Neural crest cell (in vitro differentiated cells): ENCODE measurements around the gene ATP2A2. TPM values are rescaled to one million over a fixed set of nuclear protein-coding genes. Genes with fewer than 3 reads are reported as not detected.

ENCODE experiments used
- DNase-seq: peaks from one replicate; pipeline ENCODE4 v3.0.0; 2021; ENCODE audit warnings: low read depth, mixed read lengths, low spot score
- H3K27ac Mint-ChIP-seq: one replicate; pipeline ENCODE4 v1.8.0; 2021; ENCODE audit warnings: mild to moderate bottlenecking, mixed read lengths; ENCODE audit not compliant: unreplicated experiment
- H3K27me3 Mint-ChIP-seq: 2 replicates; pipeline ENCODE4 v1.8.0; 2021; ENCODE audit warnings: low read depth, mild to moderate bottlenecking, mixed read lengths
- H3K36me3 Mint-ChIP-seq: 2 replicates; pipeline ENCODE4 v1.8.0; 2021; ENCODE audit warnings: low read depth, mild to moderate bottlenecking, mixed read lengths
- H3K4me1 Mint-ChIP-seq: 2 replicates; pipeline ENCODE4 v1.8.0; 2021; ENCODE audit warnings: mixed read lengths
- H3K4me3 Mint-ChIP-seq: one replicate; pipeline ENCODE4 v1.8.0; 2021; ENCODE audit warnings: mild to moderate bottlenecking, mixed read lengths
- H3K9me3 Mint-ChIP-seq: 2 replicates; pipeline ENCODE4 v1.8.0; 2021; ENCODE audit warnings: mixed read lengths
- CTCF ChIP-seq: fragments of 200-600 bp; sonication (generic); conservative IDR thresholded peaks from 2 replicates; pipeline ENCODE4 v1.5.0; 2021; ENCODE audit warnings: antibody characterized with exemption, mild to moderate bottlenecking
- total RNA-seq: library from RNA; stranded (reverse); gene quantifications from 2 replicates; pipeline ENCODE4 v1.2.1, GENCODE V29; 2021

The ATP2A2 gene
- total RNA-seq, 1 donor from 2014 or later: 242 TPM

GRCh38 chr12:110382683-110383082 is 101.6 kb downstream of the ATP2A2 start:
- Mint-ChIP-seq H3K36me3 (peaks cover 25% of the 10 kb centered on the region), H3K4me3 (no peak overlapping the region), H3K9me3 (no peaks in the 10 kb centered on the region), H3K4me1 (no peaks in the 10 kb centered on the region), H3K27ac (no peak overlapping the region), H3K27me3 (no peaks in the 10 kb centered on the region)
- DNase-seq: no peak
- TF ChIP-seq CTCF: no peak

Other genes with a start within 250 kb of the ATP2A2 start
- gene C12orf76, start 232.7 kb upstream of the ATP2A2 start, total RNA-seq: 23.8 and 24.4 TPM in 2 replicates
- 40.4 and 43.5 TPM in 2 replicates for gene IFT81, start 156.9 kb upstream of the ATP2A2 start, total RNA-seq
- 98.9 and 113 TPM in 2 replicates for gene ANAPC7, start 122.5 kb downstream of the ATP2A2 start, total RNA-seq
- 131 and 146 TPM in 2 replicates for gene ARPC3, start 169.1 kb downstream of the ATP2A2 start, total RNA-seq
- 27.3 and 28.1 TPM in 2 replicates for gene GPN3, start 187.0 kb downstream of the ATP2A2 start, total RNA-seq
- gene FAM216A, start 187.6 kb downstream of the ATP2A2 start, total RNA-seq: 20.8 and 20.9 TPM in 2 replicates
- 89.0 and 99.3 TPM in 2 replicates for gene VPS29, start 220.9 kb downstream of the ATP2A2 start, total RNA-seq
- gene RAD9B, start 221.1 kb downstream of the ATP2A2 start, total RNA-seq: 0.23 and 0.50 TPM in 2 replicates